HepG2 (cell line): ENCODE measurements around the gene DEPDC5. TPM values are rescaled to one million over a fixed set of nuclear protein-coding genes. Genes with fewer than 3 reads are reported as not detected.

Experiments
- JUNB ChIP-seq: sonication (generic); formaldehyde crosslinking; IDR thresholded peaks from 2 replicates; pipeline ENCODE4 v1.8.0; 2022; ENCODE audit warnings: missing genetic modification reagents, mild to moderate bottlenecking, borderline replicate concordance
- SOX6 ChIP-seq, 2 experiments: fragments of 450-650 bp in 1 of 2; sonication (generic) in 1 of 2; formaldehyde crosslinking in 1 of 2; IDR thresholded peaks; 2 replicates each; pipeline versions ENCODE4 v1.4.0 to v1.6.1; 2017 to 2020; ENCODE audit warnings: antibody characterized with exemption in 1 of 2, mild to moderate bottlenecking in 1 of 2, missing genetic modification reagents in 1 of 2
- ZNF230 ChIP-seq: sonication (generic); formaldehyde crosslinking; IDR thresholded peaks from 2 replicates; pipeline ENCODE4 v1.4.0; 2020; ENCODE audit warnings: mild to moderate bottlenecking, missing genetic modification reagents
- ZNF333 ChIP-seq: sonication (generic); formaldehyde crosslinking; IDR thresholded peaks from 2 replicates; pipeline ENCODE4 v1.4.0; 2020; ENCODE audit warnings: mild to moderate bottlenecking, missing genetic modification reagents, borderline replicate concordance
- ZNF383 ChIP-seq: sonication (generic); formaldehyde crosslinking; IDR thresholded peaks from 2 replicates; pipeline ENCODE4 v1.4.0; 2020; ENCODE audit warnings: missing genetic modification reagents, mild to moderate bottlenecking, borderline replicate concordance
- ZNF780A ChIP-seq: sonication (generic); formaldehyde crosslinking; IDR thresholded peaks from 2 replicates; pipeline ENCODE4 v1.8.0; 2022; ENCODE audit warnings: mild to moderate bottlenecking, missing genetic modification reagents, moderate library complexity
- ZNF816 ChIP-seq: sonication (generic); formaldehyde crosslinking; IDR thresholded peaks from 2 replicates; pipeline ENCODE4 v1.8.0; 2022; ENCODE audit warnings: missing genetic modification reagents, mild to moderate bottlenecking, borderline replicate concordance
- ZSCAN21 ChIP-seq: sonication (generic); formaldehyde crosslinking; IDR thresholded peaks from 2 replicates; pipeline ENCODE4 v1.8.0; 2022; ENCODE audit warnings: mild to moderate bottlenecking, missing genetic modification reagents, moderate library complexity, borderline replicate concordance
- polyA plus RNA-seq, 8 experiments: library from polyadenylated mRNA; depleted of rRNA in 3 of 8; stranded (reverse) in 7 of 8; unstranded in 1 of 8; fragments of >200 nt; fragmentation: Illumina TruSeq in 4 of 8; extraction: Trizol in 4 of 8; gene quantifications; 2 replicates each; pipeline versions ENCODE4 v1.2.1 to v1.2.3, GENCODE V29; 2011 to 2016; ENCODE audit warnings: low read depth in 4 of 8, missing spikeins in 1 of 8, mixed read lengths in 1 of 8; ENCODE audit not compliant: insufficient read depth in 1 of 8
- small RNA-seq, 3 experiments: library from RNA; depleted of rRNA; stranded (forward); fragments of <200 nt; gene quantifications; one replicate each; pipeline ENCODE3, GENCODE V24; 2012; ENCODE audit warnings: low read depth in 2 of 3, low replicate concordance in 1 of 3; ENCODE audit not compliant: insufficient read length in 3 of 3, insufficient read depth in 2 of 3
- total RNA-seq, 5 experiments: library from RNA; depleted of rRNA; stranded (reverse); fragments of >200 nt; fragmentation: Illumina TruSeq; extraction: Trizol; gene quantifications; 2 replicates each; pipeline ENCODE4 v1.2.3, GENCODE V29; 2016; ENCODE audit warnings: low read depth in 1 of 5
- TF ChIP-seq, protein P1 (sequence below): sonication (generic); formaldehyde crosslinking; IDR thresholded peaks from 2 replicates; pipeline ENCODE4 v1.4.0; 2020; ENCODE audit warnings: mild to moderate bottlenecking, missing genetic modification reagents

The DEPDC5 gene
- total and polyA plus RNA-seq, 2 of the 13 experiments (the other 11 are each of a cell fraction or from before 2014, with no cell fraction given) = 9.8 to 12.4 TPM

DNA sequence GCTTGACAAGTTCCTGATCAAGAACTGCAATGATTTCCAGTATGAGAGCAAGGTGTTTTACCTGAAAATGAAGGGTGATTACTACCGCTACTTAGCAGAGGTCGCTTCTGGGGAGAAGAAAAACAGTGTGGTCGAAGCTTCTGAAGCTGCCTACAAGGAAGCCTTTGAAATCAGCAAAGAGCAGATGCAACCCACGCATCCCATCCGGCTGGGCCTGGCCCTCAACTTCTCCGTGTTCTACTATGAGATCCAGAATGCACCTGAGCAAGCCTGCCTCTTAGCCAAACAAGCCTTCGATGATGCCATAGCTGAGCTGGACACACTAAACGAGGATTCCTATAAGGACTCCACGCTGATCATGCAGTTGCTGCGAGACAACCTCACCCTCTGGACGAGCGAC, 202.5 kb downstream of the DEPDC5 start (continued):
- no peak for TF ChIP-seq SOX6 (IDR thresholded peaks at IDR 0.05)
- TF ChIP-seq SOX6 (CRISPR knock-in tag; IDR thresholded peaks at IDR 0.05) = no peak
- TF ChIP-seq, protein P1, sequence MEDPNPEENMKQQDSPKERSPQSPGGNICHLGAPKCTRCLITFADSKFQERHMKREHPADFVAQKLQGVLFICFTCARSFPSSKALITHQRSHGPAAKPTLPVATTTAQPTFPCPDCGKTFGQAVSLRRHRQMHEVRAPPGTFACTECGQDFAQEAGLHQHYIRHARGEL (CRISPR knock-in tag) = no peak
- no peak for TF ChIP-seq JUNB (CRISPR knock-in tag)
- no peak for TF ChIP-seq ZNF780A
- TF ChIP-seq ZNF383 (CRISPR knock-in tag) = no peak
- no peak for TF ChIP-seq ZNF230 (CRISPR knock-in tag)
- no peak for TF ChIP-seq ZNF333
- TF ChIP-seq ZNF816 = no peak
- no peak for TF ChIP-seq ZSCAN21 (CRISPR knock-in tag)

Small RNAs within 50 kb of the gene (small RNA-seq; reads per million reads assigned to genes)
- 0 reads per million in 3 experiments for gene RN7SL20P

Other genes starting within 250 kb of the DEPDC5 start
- 30.0 and 47.7 TPM in 2 replicates for gene PISD, start 91.8 kb upstream of the DEPDC5 start, total RNA-seq (2016; rRNA removed; fragmentation: Illumina TruSeq; extraction: Trizol)
- 30.1 and 38.6 TPM in 2 replicates for gene PISD, start 91.8 kb upstream of the DEPDC5 start, polyA plus RNA-seq (2011; rRNA removed)
- gene PRR14L, start 3.9 kb upstream of the DEPDC5 start, total RNA-seq (2016; rRNA removed; fragmentation: Illumina TruSeq; extraction: Trizol) = 16.5 and 36.4 TPM in 2 replicates
- 6.5 and 6.6 TPM in 2 replicates for gene PRR14L, start 3.9 kb upstream of the DEPDC5 start, polyA plus RNA-seq (2011; rRNA removed)
- 92.7 and 112 TPM in 2 replicates for gene YWHAH, start 190.5 kb downstream of the DEPDC5 start, total RNA-seq (2016; rRNA removed; fragmentation: Illumina TruSeq; extraction: Trizol)
- 35.6 and 40.9 TPM in 2 replicates for gene YWHAH, start 190.5 kb downstream of the DEPDC5 start, polyA plus RNA-seq (2011; rRNA removed)